ENCODE results near the gene NLGN1.
"Not testable (repeated sequence)": the region's sequence is repeated elsewhere in the genome, so short reads cannot be mapped to it uniquely, and the experiment has no call there.

Gene NLGN1

DNA sequence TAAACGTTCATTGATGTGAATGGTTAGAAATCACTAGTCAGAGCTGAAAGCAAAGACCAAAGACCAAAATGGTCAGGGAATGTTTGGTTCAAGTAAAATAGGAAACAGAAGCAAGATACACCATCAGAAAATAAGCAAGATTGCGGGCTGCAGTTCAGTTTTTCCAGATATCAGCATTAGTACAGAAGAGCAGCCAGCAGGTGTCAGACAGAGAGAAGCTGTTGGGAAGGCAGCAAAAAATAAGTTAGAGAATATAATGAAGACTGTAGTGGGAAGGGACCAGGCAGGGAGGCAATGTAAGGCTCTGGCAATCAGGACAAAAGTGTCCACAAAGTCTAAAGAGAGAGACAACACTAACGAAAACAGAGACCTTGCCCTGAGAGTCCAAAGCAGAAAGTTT lies 822.2 kb downstream of the NLGN1 start:
- TF ChIP-seq, protein P1, sequence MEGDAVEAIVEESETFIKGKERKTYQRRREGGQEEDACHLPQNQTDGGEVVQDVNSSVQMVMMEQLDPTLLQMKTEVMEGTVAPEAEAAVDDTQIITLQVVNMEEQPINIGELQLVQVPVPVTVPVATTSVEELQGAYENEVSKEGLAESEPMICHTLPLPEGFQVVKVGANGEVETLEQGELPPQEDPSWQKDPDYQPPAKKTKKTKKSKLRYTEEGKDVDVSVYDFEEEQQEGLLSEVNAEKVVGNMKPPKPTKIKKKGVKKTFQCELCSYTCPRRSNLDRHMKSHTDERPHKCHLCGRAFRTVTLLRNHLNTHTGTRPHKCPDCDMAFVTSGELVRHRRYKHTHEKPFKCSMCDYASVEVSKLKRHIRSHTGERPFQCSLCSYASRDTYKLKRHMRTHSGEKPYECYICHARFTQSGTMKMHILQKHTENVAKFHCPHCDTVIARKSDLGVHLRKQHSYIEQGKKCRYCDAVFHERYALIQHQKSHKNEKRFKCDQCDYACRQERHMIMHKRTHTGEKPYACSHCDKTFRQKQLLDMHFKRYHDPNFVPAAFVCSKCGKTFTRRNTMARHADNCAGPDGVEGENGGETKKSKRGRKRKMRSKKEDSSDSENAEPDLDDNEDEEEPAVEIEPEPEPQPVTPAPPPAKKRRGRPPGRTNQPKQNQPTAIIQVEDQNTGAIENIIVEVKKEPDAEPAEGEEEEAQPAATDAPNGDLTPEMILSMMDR (IDR thresholded peaks at IDR 0.05) = no peak
- no peak for TF ChIP-seq ZFX (IDR thresholded peaks at IDR 0.05; ENCODE audit: borderline replicate concordance)
- H3K27ac ChIP-seq = no peak overlapping the region

DNA sequence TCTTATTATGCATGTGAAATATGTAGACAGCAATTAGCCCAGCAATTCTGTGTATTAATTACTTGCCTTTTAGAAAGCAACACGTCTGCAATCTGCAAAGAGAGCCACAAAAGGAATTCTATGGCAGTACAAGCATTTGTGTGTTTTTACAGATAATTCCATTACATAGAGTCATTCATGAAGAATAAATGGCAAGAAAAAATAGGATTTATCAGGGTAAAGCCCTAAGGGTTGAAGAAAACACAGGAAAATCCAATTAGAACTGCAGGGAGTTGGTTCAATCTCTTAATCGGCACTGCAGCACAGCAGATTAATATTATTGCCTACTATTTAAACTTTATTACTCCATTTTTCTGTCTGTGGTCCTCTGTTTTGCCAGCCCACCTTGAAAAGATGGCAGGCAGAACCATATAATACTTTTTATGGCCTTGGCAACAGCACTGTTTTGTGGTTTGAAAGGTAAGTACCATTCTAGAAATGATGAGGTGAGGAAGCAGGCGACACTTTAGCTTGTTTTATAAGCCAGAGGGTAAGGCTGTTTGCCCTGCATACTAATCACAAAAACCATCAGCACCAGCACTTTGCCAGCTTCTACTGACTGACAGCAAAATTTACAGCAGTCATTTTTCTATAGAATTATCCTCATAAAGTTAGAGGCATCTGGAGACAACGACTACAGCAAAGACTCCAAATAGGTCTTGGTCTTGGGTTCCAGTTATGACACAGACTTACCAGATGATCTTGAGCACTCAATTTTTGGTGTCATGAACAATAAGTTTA lies 823.4 kb downstream of the NLGN1 start:
- no peak overlapping the region for H3K27ac ChIP-seq
- TF ChIP-seq, protein P1 (IDR thresholded peaks at IDR 0.05) = no peak
- no peak for TF ChIP-seq ZFX (IDR thresholded peaks at IDR 0.05; ENCODE audit: borderline replicate concordance)

DNA sequence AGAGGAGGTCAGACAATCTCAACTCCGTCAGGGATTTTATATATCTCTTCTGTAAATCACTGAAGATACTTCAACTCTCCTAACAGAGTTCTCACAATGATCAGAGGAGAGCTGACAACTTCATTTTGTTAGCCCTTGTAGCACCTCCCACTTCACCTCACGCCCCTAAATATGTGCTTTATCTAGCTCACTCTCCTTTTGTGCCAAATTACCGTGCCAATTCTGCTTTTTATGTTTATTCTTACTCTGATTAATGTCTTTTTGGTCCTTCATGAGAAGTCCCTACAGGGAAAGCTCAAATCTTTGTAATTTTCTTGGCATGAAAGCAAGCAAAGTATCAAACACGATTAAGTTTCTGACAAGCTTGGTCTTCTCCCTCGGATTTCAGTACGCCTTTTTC lies 825.5 kb downstream of the NLGN1 start:
- H3K27ac ChIP-seq = no peak overlapping the region
- TF ChIP-seq, protein P1 (IDR thresholded peaks at IDR 0.05) = no peak
- no peak for TF ChIP-seq ZFX (IDR thresholded peaks at IDR 0.05; ENCODE audit: borderline replicate concordance)

DNA sequence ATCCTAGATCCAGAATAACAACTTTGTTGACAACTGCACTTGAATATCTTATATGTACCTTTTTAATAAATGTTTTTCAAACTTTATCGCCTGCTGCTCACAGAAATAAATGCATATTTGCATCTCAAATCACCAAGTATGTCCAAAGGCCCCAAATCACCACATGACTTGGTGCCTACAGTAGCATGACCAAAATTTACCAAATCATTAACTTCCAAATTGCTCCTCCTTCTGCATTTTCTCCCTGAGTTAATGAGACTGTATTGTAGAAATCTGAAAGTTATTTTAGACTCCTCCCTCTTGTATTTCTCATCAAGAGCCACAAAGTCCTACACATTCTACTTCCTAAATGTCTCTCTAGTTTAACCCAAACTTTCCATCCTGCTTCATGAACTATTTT lies 826.1 kb downstream of the NLGN1 start:
- TF ChIP-seq ZFX (IDR thresholded peaks at IDR 0.05; ENCODE audit: borderline replicate concordance) = no peak
- TF ChIP-seq, protein P1 (IDR thresholded peaks at IDR 0.05) = no peak
- H3K27ac ChIP-seq = no peak overlapping the region

DNA sequence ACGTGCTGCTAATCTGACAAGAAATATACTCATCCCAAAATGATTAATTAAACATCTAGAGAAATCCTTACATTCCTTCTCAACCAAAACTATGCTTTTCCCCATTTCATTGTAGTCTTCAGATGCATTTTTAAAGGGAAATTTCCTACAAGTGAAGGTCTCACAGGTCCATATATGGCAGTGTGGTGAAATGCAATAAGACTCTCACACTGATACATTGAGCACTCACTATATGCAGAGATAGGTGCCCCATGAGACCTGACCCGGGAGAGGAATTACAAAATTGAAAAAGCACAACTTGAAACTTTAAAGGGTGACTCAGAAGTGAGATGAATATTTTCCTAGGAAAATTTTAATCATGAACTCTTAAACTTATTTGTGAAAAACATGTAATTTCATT lies 832.4 kb downstream of the NLGN1 start:
- no peak overlapping the region for H3K27ac ChIP-seq
- TF ChIP-seq ZFX (IDR thresholded peaks at IDR 0.05; ENCODE audit: borderline replicate concordance) = no peak
- TF ChIP-seq, protein P1 (IDR thresholded peaks at IDR 0.05) = no peak

DNA sequence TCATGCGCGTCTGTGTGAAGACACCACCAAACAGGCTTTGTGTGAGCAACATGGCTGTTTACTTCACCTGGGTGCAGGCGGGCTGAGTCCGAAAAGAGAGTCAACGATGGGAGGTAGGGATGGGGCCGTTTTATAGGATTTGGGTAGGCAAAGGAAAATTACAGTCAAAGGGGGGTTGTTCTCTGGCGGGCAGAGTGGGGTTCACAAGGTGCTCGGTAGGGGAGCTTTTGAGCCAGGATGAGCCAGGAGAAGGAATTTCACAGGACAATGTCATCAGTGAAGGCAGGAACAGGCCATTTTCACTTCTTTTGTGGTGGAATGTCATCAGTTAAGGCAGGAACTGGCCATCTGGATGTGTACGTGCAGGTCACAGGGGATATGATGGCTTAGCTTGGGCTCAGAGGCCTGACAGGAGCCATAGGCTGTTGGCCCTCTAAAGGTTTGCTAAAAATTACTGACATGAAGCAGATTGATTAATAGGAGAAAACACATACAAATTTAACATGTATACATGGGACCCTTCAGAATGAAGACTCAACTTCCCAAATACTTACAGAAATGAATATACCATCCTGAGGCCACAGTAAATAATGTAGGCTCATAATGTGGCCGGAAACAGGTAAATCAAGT lies 834.6 kb downstream of the NLGN1 start:
- not testable (repeated sequence) for H3K27ac ChIP-seq

DNA sequence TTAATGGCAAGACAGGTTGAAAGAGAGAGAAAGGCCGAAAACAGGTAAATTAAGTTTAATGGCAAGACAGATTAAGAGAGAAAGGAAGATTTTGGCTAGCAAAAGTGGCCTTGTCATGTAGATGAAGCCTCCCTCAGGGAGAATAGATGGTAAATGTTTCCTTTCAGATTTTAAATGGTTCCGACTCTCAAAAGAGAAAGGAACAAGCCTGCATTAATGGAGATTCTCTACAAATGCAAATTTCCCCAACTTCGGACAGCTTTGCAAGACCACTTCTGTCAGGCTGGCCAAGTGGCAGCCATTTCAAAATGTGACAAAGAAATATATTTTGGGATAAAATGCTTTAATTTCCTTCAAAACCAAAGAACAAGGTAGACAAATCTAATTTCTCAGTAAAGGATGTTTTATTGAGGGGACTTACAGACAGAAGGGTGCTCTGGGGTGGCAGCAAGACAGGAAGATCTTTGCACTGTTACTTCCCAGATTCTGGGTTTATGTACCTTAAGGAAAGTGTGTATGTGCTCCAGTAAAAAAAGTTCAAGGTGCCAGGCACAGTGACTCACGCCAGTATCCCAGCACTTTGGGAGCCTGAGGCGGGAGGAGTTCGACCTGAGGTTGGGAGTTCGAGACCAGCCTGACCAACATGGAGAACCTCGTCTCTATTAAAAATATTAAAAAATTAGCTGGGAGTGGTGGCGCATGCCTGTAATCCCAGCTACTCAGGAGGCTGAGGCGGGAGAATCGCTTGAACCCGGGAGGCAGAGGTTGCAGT lies 835.3 kb downstream of the NLGN1 start:
- TF ChIP-seq ZFX (IDR thresholded peaks at IDR 0.05; ENCODE audit: borderline replicate concordance) = no peak
- TF ChIP-seq, protein P1 (IDR thresholded peaks at IDR 0.05) = no peak
- H3K27ac ChIP-seq = no peak overlapping the region
